CD14-positive monocyte (primary cell): ENCODE measurements around the gene HOXC13. TPM values are rescaled to one million over a fixed set of nuclear protein-coding genes. Genes with fewer than 3 reads are reported as not detected.

ENCODE experiments used
- DNase-seq, 3 donors: peaks; one replicate each; pipeline ENCODE4 v3.0.0-alpha.2; 2011 to 2022
- H2AFZ ChIP-seq: 2 replicates; pipeline ENCODE4 v1.6.0; 2012; ENCODE audit warnings: mild to moderate bottlenecking, low read depth, low read length, inconsistent platforms; ENCODE audit not compliant: insufficient read depth, poor library complexity, severe bottlenecking
- H3K27ac ChIP-seq, 2 donors: 1 replicate in 1 of 2; 2 replicates in 1 of 2; pipeline ENCODE4 v1.5.1; 2012 to 2013; ENCODE audit warnings: low read length in 2 of 2, control low read depth in 1 of 2, inconsistent platforms in 1 of 2, low read depth in 1 of 2, mild to moderate bottlenecking in 1 of 2
- H3K27me3 ChIP-seq, 2 donors: one replicate each; pipeline versions ENCODE4 v1.6.0 to v1.6.1; 2011 to 2013; ENCODE audit warnings: low read length in 2 of 2; ENCODE audit not compliant: control insufficient read depth in 2 of 2, insufficient read depth in 2 of 2
- H3K36me3 ChIP-seq, 2 donors: replicated peaks in 1 of 2; 1 replicate in 1 of 2; 2 replicates in 1 of 2; pipeline versions ENCODE4 v1.5.1 to v1.6.1; 2012 to 2013; ENCODE audit warnings: low read length in 2 of 2, control low read depth in 1 of 2, inconsistent platforms in 1 of 2, mild to moderate bottlenecking in 1 of 2; ENCODE audit not compliant: insufficient read depth in 2 of 2, control insufficient read depth in 1 of 2
- H3K4me1 ChIP-seq, 2 donors: 1 replicate in 1 of 2; 2 replicates in 1 of 2; pipeline versions ENCODE4 v1.5.1 to v1.6.1; 2012 to 2013; ENCODE audit warnings: low read length in 2 of 2, control low read depth in 1 of 2, inconsistent platforms in 1 of 2, mild to moderate bottlenecking in 1 of 2, moderate library complexity in 1 of 2; ENCODE audit not compliant: insufficient read depth in 2 of 2, control insufficient read depth in 1 of 2
- H3K4me2 ChIP-seq: replicated peaks from 2 replicates; pipeline ENCODE3; 2012; ENCODE audit warnings: low read length, moderate library complexity, mild to moderate bottlenecking; ENCODE audit not compliant: poor library complexity, severe bottlenecking; ENCODE audit errors: extremely low read depth
- H3K4me3 ChIP-seq, 3 experiments: fragments of 200-600 bp in 1 of 3; sonication (generic) in 1 of 3; replicated peaks in 1 of 3; 1 replicate in 2 of 3; 2 replicates in 1 of 3; pipeline ENCODE4 v1.5.1; 2011 to 2013; ENCODE audit warnings: low read length in 3 of 3, mild to moderate bottlenecking in 3 of 3, control low read depth in 2 of 3, low read depth in 2 of 3, inconsistent platforms in 1 of 3, moderate library complexity in 1 of 3
- H3K79me2 ChIP-seq: 2 replicates; pipeline ENCODE4 v1.6.0; 2012; ENCODE audit warnings: mild to moderate bottlenecking, control low read depth, inconsistent platforms, low read length, moderate library complexity; ENCODE audit not compliant: insufficient read depth
- H3K9ac ChIP-seq: 2 replicates; pipeline ENCODE4 v1.6.0; 2017; ENCODE audit warnings: low read length, mild to moderate bottlenecking; ENCODE audit not compliant: insufficient read depth, poor library complexity, severe bottlenecking
- H3K9me3 ChIP-seq, 2 donors: replicated peaks in 1 of 2; 1 replicate in 1 of 2; 2 replicates in 1 of 2; pipeline versions ENCODE4 v1.5.1 to v1.6.1; 2012 to 2013; ENCODE audit warnings: low read length in 2 of 2, control low read depth in 1 of 2; ENCODE audit not compliant: control insufficient read depth in 1 of 2, insufficient read depth in 1 of 2
- H4K20me1 ChIP-seq: 2 replicates; pipeline ENCODE4 v1.6.0; 2012; ENCODE audit warnings: mild to moderate bottlenecking, low read length, control low read depth, moderate library complexity; ENCODE audit not compliant: insufficient read depth
- H3K27ac Mint-ChIP-seq, 7 donors: one replicate each; pipeline ENCODE4 v1.8.0; 2020; ENCODE audit warnings: mild to moderate bottlenecking in 7 of 7, mixed read lengths in 7 of 7, moderate library complexity in 6 of 7, inconsistent platforms in 2 of 7
- H3K27me3 Mint-ChIP-seq, 3 donors: one replicate each; pipeline ENCODE4 v1.8.0; 2021 to 2022; ENCODE audit warnings: low read depth in 3 of 3, mild to moderate bottlenecking in 3 of 3, mixed read lengths in 3 of 3, moderate library complexity in 3 of 3, inconsistent platforms in 1 of 3
- H3K36me3 Mint-ChIP-seq, 2 donors: one replicate each; pipeline ENCODE4 v1.8.0; 2020; ENCODE audit warnings: mixed read lengths in 2 of 2, inconsistent platforms in 1 of 2, mild to moderate bottlenecking in 1 of 2
- H3K4me1 Mint-ChIP-seq: one replicate; pipeline ENCODE4 v1.8.0; 2020; ENCODE audit warnings: mild to moderate bottlenecking, mixed read lengths
- H3K4me3 Mint-ChIP-seq, 2 donors: one replicate each; pipeline ENCODE4 v1.8.0; 2020; ENCODE audit warnings: mild to moderate bottlenecking in 2 of 2, mixed read lengths in 2 of 2, moderate library complexity in 1 of 2
- H3K9me3 Mint-ChIP-seq, 7 donors: one replicate each; pipeline ENCODE4 v1.8.0; 2020 to 2022; ENCODE audit warnings: mixed read lengths in 7 of 7, mild to moderate bottlenecking in 6 of 7, moderate library complexity in 6 of 7, inconsistent platforms in 2 of 7
- CTCF ChIP-seq: fragments of 200-600 bp; IDR thresholded peaks from one replicate; pipeline ENCODE4 v1.8.0; 2022; ENCODE audit warnings: antibody characterized with exemption, mild to moderate bottlenecking
- WGBS: methylation state at CpG from one replicate; pipeline ENCODE4 v1.1.5; 2013; ENCODE audit warnings: missing lambda C conversion rate; ENCODE audit not compliant: insufficient coverage; 5-methylcytosine and 5-hydroxymethylcytosine counted together
- intact Hi-C, 2 donors: fragments of 100-400 bp; cut with micrococcal nuclease; formaldehyde crosslinking; loops; one replicate each; pipeline versions ENCODE4 v1.15.0 to v1.15.1; 2023
- polyA plus RNA-seq, 3 donors: library from polyadenylated mRNA; depleted of rRNA in 1 of 3; unstranded in 2 of 3; stranded (reverse) in 1 of 3; fragments of 300-500 nt in 2 of 3; fragments of >200 nt in 1 of 3; fragmentation: Illumina TruSeq in 2 of 3; gene quantifications; 1 replicate in 2 of 3; 2 replicates in 1 of 3; pipeline ENCODE4 v1.2.3, GENCODE V29; 2012 to 2021

The HOXC13 gene
- polyA plus RNA-seq, 3 donors: not detected

- Histone ChIP-seq H3K36me3 (no peaks in the 10 kb centered on the region), H4K20me1 (no peaks in the 10 kb centered on the region), H3K4me3 (no peak overlapping the region), H3K27ac (no peak overlapping the region), H3K79me2 (no peaks in the 10 kb centered on the region), H3K9me3 (peaks cover 19 to 81% of the 10 kb centered on the region in 2 donors), H3K27me3 (peaks cover 98 to 100% of the 10 kb centered on the region in 2 donors), H3K4me1 (no peaks in the 10 kb centered on the region), H3K9ac (no peak overlapping the region), H3K4me2 (no peak overlapping the region), H2AFZ (no peak overlapping the region)
- Mint-ChIP-seq H3K4me3 (peak overlapping the region in 1 of 2 donors; percentile 56), H3K36me3 (no peaks in the 10 kb centered on the region), H3K9me3 (peaks cover 0 to 32% (median 24%) of the 10 kb centered on the region in 7 donors), H3K27me3 (peaks cover 92 to 100% (median 95%) of the 10 kb centered on the region in 3 donors), H3K27ac (no peak overlapping the region), H3K4me1 (peaks cover 3% of the 10 kb centered on the region)
- WGBS: 2% methylated on average over 8 of the region's 31 CpGs
- TF ChIP-seq CTCF: no peak
- DNase-seq: no peak
- intact Hi-C loops: no loop called here
These were observed 10.4 kb upstream of the HOXC13 start for GRCh38 chr12:53928054-53928835.

GRCh38 chr12:53929527-53929926 lies 9.1 kb upstream of the HOXC13 start:
- H3K9ac ChIP-seq: no peak overlapping the region
- intact Hi-C loops: no loop called here
- Mint-ChIP-seq H3K4me1 (peaks cover 3% of the 10 kb centered on the region), H3K4me3 (peak overlapping the region in 1 of 2 donors; percentile 71), H3K27me3 (peaks cover 93 to 100% (median 95%) of the 10 kb centered on the region in 3 donors), H3K36me3 (no peaks in the 10 kb centered on the region), H3K27ac (no peak overlapping the region), H3K9me3 (peaks cover 0 to 36% (median 27%) of the 10 kb centered on the region in 7 donors)
- H3K4me2 ChIP-seq: no peak overlapping the region
- no peaks in the 10 kb centered on the region for H3K36me3 ChIP-seq
- no peak for DNase-seq
- H4K20me1 ChIP-seq: no peaks in the 10 kb centered on the region
- H3K4me3 ChIP-seq: no peak overlapping the region
- WGBS: 15% methylated on average over 3 of the region's 4 CpGs
- no peaks in the 10 kb centered on the region for H3K4me1 ChIP-seq
- no peak overlapping the region for H2AFZ ChIP-seq
- H3K79me2 ChIP-seq: no peaks in the 10 kb centered on the region
- H3K27ac ChIP-seq: no peak overlapping the region
- peaks cover 98 to 100% of the 10 kb centered on the region in 2 donors for H3K27me3 ChIP-seq
- H3K9me3 ChIP-seq: peaks cover 19 to 80% of the 10 kb centered on the region in 2 donors
- no peak for TF ChIP-seq CTCF
